ENCODE results near the gene FOSL1.

FOSL1 gene

DNA sequence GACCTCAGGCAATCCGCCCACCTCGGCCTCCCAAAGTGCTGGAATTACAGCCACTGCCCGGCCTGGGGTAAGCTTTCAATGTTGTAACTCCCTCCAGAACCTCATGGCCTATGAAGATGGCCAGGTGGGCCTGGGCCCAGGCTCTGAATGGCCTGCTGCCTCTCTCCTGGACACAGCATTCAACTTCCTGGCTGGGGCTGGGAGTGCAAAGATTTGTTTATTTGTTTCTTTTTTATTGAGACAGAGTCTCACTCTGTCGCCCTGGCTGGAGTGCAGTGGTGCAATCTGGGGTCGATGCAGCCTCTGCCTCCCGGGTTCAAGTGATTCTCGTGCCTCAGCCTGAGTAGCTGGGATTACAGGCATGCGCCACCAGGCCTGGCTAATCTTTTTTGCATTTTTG lies 44.6 kb upstream of the FOSL1 start:
- DNase-seq (ENCODE audit: low read depth, low spot score): no peak
- H3K4me3 ChIP-seq (ENCODE audit: low read depth, low read length): no peak overlapping the region
- in situ Hi-C loops (cut with HindIII; ENCODE audit: low sequenced_read_pairs): no loop called here
- TF ChIP-seq, protein P1, sequence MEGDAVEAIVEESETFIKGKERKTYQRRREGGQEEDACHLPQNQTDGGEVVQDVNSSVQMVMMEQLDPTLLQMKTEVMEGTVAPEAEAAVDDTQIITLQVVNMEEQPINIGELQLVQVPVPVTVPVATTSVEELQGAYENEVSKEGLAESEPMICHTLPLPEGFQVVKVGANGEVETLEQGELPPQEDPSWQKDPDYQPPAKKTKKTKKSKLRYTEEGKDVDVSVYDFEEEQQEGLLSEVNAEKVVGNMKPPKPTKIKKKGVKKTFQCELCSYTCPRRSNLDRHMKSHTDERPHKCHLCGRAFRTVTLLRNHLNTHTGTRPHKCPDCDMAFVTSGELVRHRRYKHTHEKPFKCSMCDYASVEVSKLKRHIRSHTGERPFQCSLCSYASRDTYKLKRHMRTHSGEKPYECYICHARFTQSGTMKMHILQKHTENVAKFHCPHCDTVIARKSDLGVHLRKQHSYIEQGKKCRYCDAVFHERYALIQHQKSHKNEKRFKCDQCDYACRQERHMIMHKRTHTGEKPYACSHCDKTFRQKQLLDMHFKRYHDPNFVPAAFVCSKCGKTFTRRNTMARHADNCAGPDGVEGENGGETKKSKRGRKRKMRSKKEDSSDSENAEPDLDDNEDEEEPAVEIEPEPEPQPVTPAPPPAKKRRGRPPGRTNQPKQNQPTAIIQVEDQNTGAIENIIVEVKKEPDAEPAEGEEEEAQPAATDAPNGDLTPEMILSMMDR (IDR thresholded peaks at IDR 0.05; ENCODE audit: low read depth, low read length): no peak

DNA sequence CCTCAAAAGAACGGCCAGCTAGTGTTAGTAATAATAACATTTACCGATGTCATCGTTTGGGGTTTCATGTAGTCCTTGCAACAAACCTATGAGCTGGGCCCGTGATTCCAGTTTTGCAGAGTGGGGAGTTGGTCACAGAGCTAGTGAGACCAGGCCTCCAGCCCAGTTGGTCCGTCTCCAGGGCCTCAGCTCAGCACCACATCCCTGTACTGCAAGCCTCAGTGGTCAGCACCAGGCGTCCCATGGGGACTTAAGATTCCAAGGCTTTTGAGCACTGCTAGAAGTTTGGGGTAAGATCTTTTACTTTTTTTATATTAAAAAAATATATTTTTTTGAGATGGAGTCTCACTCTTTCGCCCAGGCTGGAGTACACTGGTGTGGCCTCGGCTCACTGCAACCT lies 44.0 kb upstream of the FOSL1 start:
- TF ChIP-seq, protein P1 (IDR thresholded peaks at IDR 0.05; ENCODE audit: low read depth, low read length): no peak
- no peak for DNase-seq (ENCODE audit: low read depth, low spot score)
- H3K4me3 ChIP-seq (ENCODE audit: low read depth, low read length): no peak overlapping the region
- in situ Hi-C loops (cut with HindIII; ENCODE audit: low sequenced_read_pairs): no loop called here

DNA sequence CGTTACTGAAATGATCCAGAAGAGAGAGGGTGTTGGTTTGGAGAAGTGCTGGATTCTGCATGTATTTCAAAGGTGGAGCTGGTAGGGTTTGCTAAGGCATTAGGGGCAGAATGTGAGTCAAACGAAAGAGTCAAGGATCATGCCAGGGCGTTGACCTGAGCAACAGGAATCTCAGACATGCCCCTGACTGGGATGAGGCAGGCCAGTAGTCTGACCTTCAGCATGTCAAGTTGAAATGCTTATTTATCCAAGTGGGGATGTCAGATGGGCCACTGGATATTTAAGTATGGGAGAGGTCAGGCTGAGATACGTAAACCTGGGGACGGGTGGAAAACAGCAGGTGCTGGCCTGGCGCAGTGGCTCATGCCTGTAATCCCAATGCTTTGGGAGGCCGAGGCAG lies 42.3 kb upstream of the FOSL1 start:
- DNase-seq (ENCODE audit: low read depth, low spot score): no peak
- TF ChIP-seq, protein P1 (IDR thresholded peaks at IDR 0.05; ENCODE audit: low read depth, low read length): no peak
- in situ Hi-C loops (cut with HindIII; ENCODE audit: low sequenced_read_pairs): no loop called here
- no peak overlapping the region for H3K4me3 ChIP-seq (ENCODE audit: low read depth, low read length)

DNA sequence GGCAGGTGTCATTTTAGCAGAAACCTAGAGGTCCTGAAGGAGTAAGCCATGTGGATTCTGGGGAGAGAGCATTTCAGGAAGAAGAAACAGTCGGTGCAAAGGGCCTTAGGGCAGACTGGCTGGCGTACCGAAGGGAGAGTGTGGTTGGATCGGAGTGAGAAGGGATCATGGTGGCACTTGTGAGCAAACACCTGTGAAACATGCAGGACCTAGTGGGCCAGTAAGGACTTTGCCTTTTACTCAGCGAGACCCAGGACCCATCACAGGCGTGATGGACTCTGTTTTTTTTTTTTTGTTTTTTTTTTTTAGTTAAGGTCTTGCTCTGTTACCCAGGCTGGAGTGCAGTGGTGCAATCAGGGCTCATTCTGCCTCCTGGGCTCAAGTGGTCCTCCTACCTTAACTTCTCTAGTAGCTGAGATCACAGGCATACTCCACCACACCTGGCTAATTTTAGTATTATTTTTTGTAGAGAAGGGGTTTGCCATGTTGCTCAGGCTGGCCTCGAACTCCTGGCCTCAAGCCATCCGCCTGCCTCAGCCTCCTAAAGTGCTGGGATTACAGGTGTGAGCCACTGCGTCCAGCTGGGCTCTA lies 41.6 kb upstream of the FOSL1 start:
- DNase-seq (ENCODE audit: low read depth, low spot score): no peak
- no peak overlapping the region for H3K4me3 ChIP-seq (ENCODE audit: low read depth, low read length)
- TF ChIP-seq, protein P1 (IDR thresholded peaks at IDR 0.05; ENCODE audit: low read depth, low read length): no peak
- in situ Hi-C loops (cut with HindIII; ENCODE audit: low sequenced_read_pairs): no loop called here

- DNase-seq (ENCODE audit: low read depth, low spot score): no peak
- no peak overlapping the region for H3K4me3 ChIP-seq (ENCODE audit: low read depth, low read length)
- TF ChIP-seq, protein P1 (IDR thresholded peaks at IDR 0.05; ENCODE audit: low read depth, low read length): no peak
- in situ Hi-C loops (cut with HindIII; ENCODE audit: low sequenced_read_pairs): no loop called here
Measured at GRCh38 chr11:65937766-65938165, 37.6 kb upstream of the FOSL1 start.

DNA sequence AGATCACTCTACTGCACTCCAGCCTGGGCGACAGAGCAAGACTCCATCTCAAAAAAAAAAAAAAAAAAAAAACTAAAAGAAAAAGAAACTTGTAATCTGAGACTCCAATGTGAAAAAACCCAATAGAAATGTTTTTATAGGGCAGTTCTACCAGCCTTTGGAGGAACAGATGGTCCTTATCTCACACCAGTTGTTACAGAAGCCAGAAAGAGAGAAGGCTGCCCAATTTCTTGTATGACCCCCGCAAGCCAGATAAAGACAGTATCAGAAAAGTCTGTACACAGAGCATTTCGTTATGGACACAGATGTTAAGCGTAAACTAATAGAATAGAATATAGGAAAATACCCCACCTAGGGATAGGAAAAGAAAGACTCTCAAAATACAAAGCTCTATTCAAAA lies 33.8 kb upstream of the FOSL1 start:
- in situ Hi-C loops (cut with HindIII; ENCODE audit: low sequenced_read_pairs): no loop called here
- TF ChIP-seq, protein P1 (IDR thresholded peaks at IDR 0.05; ENCODE audit: low read depth, low read length): no peak
- no peak overlapping the region for H3K4me3 ChIP-seq (ENCODE audit: low read depth, low read length)
- no peak for DNase-seq (ENCODE audit: low read depth, low spot score)

DNA sequence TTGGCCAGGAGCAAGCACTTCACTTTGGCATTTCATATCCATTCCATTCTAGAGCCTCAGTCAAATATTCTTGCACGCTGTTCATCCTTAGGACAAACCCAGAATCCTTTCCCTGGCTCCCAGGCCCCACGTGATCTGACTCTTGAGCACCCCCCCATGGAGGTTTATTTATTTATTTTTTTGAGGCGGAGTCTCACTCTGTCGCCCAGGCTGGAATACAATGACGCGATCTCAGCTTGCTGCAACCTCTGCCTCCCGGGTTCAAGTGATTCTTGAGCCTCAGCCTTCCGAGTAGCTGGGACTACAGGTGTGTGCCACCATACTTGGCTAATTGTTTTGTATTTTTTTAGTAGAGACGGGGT lies 32.4 kb upstream of the FOSL1 start:
- no peak for DNase-seq (ENCODE audit: low read depth, low spot score)
- in situ Hi-C loops (cut with HindIII; ENCODE audit: low sequenced_read_pairs): no loop called here
- TF ChIP-seq, protein P1 (IDR thresholded peaks at IDR 0.05; ENCODE audit: low read depth, low read length): no peak
- H3K4me3 ChIP-seq (ENCODE audit: low read depth, low read length): no peak overlapping the region

All from astrocyte of the spinal cord (primary cell).